ENCODE measurements around the gene TSPAN18.

The TSPAN18 gene

DNA sequence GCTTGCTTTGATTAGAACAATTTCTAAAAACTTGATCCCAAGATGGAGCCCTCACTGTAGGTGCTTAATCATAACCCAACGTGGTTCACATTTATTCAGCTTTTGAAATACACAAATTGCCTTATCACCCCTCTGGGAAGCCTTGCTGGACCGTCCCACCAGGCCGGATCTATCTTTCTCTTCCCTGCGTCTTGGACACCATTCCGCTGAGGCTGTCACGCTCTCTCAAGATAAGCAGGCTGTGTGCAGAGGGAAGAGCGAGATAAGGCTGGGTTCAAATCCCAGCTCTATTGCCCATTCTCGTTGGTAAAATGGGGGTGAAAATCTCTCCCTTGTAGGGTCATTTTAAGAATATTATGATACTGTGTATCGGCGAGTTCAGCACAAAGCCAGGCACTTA is 244.4 kb downstream of the TSPAN18 start:
- DNase-seq = no peak

DNA sequence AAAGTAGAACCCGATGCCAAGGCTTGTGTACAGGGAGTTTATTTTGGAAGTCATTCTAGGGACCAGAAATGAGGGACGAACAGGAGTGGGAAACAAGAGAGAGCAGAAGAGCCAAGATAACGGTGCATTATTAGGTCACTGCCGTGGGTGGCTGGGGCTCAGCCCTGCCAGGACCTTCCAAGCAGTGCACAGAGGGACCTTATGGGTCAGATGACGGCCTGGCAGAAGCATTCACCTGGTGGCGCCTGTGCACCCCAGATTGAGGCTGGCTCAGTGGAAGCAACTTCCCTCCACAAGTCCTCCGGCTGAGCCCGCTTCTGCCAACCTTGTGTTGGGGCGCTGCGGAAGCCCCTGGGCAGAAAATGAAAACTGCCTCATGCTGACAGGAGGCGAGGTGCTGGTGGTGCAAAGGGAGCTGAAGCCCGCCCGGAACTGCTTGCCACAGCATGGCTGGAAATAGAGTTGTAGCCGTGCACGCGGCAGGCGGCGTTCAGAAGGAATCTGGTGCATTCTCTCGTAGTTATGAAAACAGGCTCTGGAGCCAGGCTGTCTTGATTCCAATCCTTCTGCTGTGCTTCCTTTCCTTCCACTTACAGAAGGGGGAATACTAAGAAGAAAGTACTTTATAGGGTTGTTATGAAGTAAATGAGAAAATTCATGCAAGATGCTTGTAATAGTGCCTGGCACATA is 246.1 kb downstream of the TSPAN18 start:
- DNase-seq = no peak

DNA sequence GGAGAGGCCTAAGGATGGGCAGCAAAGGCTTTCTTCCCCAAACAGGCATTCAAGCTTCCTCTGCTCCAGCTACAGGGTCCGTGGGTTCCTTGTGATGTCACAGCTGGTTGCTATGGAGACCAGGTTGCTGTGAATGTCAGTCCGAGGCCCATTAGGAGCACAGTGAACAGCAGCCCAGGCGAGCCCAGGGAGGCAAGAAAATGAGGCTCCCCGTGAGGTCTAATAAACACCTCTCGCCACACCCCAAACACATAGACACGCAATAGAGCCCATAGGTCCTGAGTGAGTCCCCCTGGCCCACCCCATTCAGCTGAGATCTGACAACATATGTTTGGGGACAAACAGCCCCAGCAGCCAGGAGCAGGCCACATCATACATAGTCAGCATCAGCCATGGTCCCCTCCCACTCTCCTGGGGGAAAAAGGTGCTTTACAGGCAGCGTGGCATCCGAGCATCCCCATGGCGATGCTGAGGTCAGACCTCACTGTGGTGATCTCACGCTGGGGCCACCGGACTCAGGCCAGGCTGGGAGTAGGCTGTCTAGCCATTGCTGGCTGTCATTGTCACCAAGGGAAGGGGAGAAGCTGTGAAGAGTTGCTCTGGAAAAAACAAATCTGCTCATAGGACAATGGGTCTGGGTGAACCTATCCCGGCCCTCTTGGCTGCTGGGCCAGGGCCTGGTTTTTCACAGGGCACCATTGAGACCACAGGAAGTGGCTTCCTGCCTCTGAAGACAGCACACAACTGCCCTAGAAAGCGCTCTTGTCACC is 247.1 kb downstream of the TSPAN18 start:
- DNase-seq = no peak

- DNase-seq = no peak
Measured at GRCh38 chr11:44974402-44975000, 247.7 kb downstream of the TSPAN18 start.

DNA sequence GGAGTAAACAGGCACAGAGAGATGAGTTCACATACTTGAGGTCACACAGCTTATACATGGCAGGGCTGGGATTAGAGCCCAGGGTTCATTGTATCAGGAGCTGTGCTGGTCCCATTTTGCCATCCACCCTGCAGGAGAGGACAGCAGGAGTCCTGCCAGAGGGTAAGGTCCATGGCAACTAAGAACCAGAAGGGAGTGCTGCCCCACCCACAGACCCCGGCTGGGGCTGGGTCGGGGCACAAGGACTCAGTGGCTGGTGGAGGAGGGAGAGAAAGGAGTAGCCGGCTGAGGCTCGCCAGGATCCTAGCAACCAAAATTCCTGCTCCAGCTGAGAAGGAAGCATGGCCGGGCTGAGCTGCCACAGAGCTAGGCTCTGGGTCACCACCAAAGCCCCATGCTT is 249.8 kb downstream of the TSPAN18 start:
- no peak for DNase-seq

DNA sequence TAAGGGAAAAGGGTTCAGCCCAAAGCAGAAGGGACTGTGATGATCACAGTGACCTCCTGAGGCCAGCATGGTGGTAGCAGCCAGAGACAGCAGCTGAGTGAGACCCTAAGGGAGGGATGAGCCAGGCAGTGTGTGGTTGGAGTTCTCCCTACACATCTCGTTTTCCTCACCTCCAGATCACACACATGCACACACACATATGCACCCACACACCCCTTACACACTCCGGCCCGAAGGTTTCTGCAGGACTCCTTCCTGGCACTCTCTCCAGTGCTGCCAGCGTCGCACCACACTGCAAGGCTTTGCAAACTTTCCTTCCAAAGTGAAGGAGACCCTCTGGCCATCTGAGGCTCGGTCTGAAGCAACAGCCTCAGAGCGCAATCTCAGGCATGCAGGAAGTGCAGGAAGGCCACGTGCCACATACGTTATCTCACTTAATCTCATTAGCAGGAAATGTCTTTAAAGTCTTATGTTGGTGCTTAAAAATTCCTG is 250.8 kb downstream of the TSPAN18 start:
- peak; percentile 64 for DNase-seq

DNA sequence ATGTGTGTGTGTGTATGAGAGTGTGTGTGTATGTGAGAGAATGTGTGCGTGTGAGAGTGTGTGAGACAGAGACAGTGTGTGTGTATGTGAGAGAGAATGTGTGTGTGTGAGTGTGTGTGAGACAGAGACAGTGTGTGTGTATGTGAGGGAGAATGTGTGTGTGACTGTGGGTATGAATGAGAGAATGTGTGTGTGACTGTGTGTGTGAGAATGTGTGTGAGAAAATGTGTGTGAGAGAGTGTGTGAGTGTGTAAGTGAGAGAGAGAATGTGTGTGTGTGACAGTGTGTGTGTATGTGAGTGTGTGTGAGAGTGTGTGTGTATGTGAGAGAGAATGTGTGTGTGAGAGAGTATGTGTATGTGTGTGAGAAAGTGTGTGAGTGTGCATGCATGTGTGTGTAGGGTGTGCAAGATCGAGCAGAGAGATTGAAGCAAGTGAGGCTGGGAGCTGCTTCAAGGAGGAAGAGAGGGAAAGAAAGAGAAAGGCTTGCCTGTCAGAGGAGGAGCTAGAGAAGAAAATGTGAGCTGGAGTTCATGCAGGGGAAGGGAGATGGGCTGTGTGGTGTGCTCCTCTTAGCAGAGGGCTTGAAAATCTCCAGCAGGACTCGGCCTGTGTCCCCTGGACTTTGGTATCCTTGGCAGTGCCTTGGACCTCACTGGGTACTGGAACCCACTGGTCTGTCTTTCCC is 251.7 kb downstream of the TSPAN18 start:
- DNase-seq = no peak

DNA sequence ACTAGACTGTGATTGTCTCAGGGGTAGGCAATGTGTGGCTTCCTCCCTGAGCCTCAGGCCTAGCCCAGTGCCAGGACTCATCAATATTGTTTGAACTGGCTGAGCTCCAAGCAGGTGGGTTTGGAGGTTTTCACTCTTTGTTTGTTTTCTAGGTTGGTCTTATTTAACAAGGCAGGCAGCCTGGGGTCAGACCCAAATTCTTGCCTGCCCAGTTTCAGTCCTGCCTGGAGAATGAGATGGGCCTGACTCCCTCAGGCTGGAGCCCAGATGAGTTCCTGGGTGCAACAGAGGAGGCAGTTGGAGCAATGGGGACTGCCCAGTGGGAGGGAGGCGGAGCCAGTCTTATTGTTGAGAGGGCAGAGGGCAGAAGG is 252.2 kb downstream of the TSPAN18 start:
- no peak for DNase-seq

DNA sequence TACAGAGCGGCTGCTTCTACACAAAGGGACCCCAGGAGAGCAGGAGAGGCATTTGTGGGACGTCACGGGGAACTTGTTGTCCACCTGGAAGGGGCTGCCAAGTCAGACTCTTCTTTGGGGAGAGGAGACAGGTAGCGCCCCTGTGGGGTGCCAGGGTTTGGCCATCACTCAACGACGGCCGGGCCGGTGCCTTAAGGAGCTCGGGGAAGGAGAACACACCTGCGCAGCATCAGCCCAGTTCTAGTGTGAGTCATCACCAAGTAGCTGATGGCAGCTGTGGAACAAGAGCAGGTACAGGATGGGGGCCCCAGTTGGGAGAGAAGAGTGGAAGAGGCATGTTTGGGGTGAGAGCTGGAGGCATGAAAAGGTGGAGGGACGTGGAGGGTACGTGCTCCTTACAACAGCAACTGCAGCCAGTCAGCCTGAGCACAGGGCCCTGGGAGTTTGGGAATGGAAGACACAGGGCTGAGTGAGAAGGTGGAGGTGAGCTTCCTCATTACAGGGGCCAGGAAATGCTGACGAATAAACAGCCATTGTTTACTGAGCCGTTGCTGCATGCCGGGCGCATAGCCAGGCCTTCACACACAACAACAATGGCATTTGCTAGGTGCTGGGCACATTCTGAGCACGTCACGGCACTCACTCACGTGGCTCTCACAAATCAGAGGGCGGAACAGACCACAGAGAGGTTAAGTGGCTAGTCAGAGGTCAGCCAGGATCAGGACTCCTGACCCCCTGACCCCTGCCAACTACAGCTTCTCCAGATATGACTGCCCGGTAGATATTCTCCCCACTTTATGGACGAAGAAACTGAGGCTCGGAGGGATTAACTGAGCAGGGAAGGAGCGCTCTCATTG is 253.0 kb downstream of the TSPAN18 start:
- DNase-seq = peak; percentile 70

- DNase-seq = no peak
Measured at GRCh38 chr11:44980533-44981427, 254.0 kb downstream of the TSPAN18 start.
